Small intestine (tissue), 7 donors: Measurements from ENCODE around the gene PEDS1. TPM values are rescaled to one million over a fixed set of nuclear protein-coding genes. Genes with fewer than 3 reads are reported as not detected.
A peak's percentile ranks its signal among the peaks of the same experiment; 100 is the strongest.

Experiments used
- DNase-seq, 2 donors: peaks; one replicate each; pipeline versions ENCODE4 v3.0.0 to v3.0.0-alpha.2; 2013
- FAIRE-seq: peaks from 2 replicates; lab custom pipeline; 2012; peaks lifted over from hg19 to GRCh38; lab: Jason Lieb, UNC
- H3K27ac ChIP-seq, 3 donors: one replicate each; pipeline ENCODE4 v1.5.1; 2013; ENCODE audit warnings: low read length in 2 of 3, mild to moderate bottlenecking in 2 of 3, control low read depth in 1 of 3, inconsistent platforms in 1 of 3, low read depth in 1 of 3, moderate library complexity in 1 of 3
- H3K27me3 ChIP-seq, 3 donors: one replicate each; pipeline ENCODE4 v1.6.1; 2013; ENCODE audit warnings: low read length in 3 of 3, inconsistent platforms in 1 of 3; ENCODE audit not compliant: control insufficient read depth in 3 of 3, insufficient read depth in 3 of 3
- H3K36me3 ChIP-seq, 3 donors: one replicate each; pipeline ENCODE4 v1.6.1; 2013; ENCODE audit warnings: low read length in 3 of 3, inconsistent platforms in 1 of 3, low read depth in 1 of 3, mild to moderate bottlenecking in 1 of 3, moderate library complexity in 1 of 3; ENCODE audit not compliant: control insufficient read depth in 3 of 3, insufficient read depth in 2 of 3
- H3K4me1 ChIP-seq, 3 donors: one replicate each; pipeline ENCODE4 v1.6.1; 2013; ENCODE audit warnings: low read length in 2 of 3, inconsistent platforms in 1 of 3, low read depth in 1 of 3, mild to moderate bottlenecking in 1 of 3, moderate library complexity in 1 of 3; ENCODE audit not compliant: control insufficient read depth in 3 of 3, insufficient read depth in 2 of 3
- H3K4me3 ChIP-seq, 3 donors: one replicate each; pipeline ENCODE4 v1.5.1; 2013; ENCODE audit warnings: low read length in 3 of 3, control low read depth in 1 of 3, inconsistent platforms in 1 of 3, low read depth in 1 of 3, mild to moderate bottlenecking in 1 of 3, moderate library complexity in 1 of 3
- H3K9me3 ChIP-seq, 2 donors: one replicate each; pipeline ENCODE4 v1.6.1; 2013; ENCODE audit warnings: low read depth in 1 of 2, low read length in 1 of 2; ENCODE audit not compliant: control insufficient read depth in 2 of 2, insufficient read depth in 1 of 2
- WGBS, 3 donors: extraction: QIAGEN DNeasy Blood & Tissue Kit; methylation state at CpG; one replicate each; pipeline ENCODE4 v1.1.7; 2013; 5-methylcytosine and 5-hydroxymethylcytosine counted together
- polyA plus RNA-seq, 4 donors: library from polyadenylated mRNA; stranded (reverse) in 3 of 4; unstranded in 1 of 4; fragments of 200-250 nt in 3 of 4; fragments of 120-200 nt in 1 of 4; gene quantifications; one replicate each; pipeline versions ENCODE4 v1.2.1 to v1.2.3, GENCODE V29; 2013
- donor health status: healthy with polysubstance abuse.
- donor health status: control.
- donor health status: control.
- donor health status: Bipolar disorder and iron deficiency.
- donor health status: healthy.

The PEDS1 gene
- polyA plus RNA-seq, 4 donors: 16.8 to 33.5 (median 19.4) TPM

- H3K4me1 ChIP-seq: peaks cover 0 to 8% (median 6%) of the 10 kb centered on the region in 3 donors
- no peak overlapping the region for H3K4me3 ChIP-seq
- no peaks in the 10 kb centered on the region for H3K27me3 ChIP-seq
- WGBS, 3 donors: 87 to 92% (median 90%) methylated on average over 6 of the region's 6 CpGs
- DNase-seq (no peak), FAIRE-seq (no peak)
- H3K27ac ChIP-seq: peak overlapping the region in 1 of 3 donors; percentile 71
- peaks cover 4 to 84% (median 4%) of the 10 kb centered on the region in 3 donors for H3K36me3 ChIP-seq
- no peaks in the 10 kb centered on the region for H3K9me3 ChIP-seq
Measured at GRCh38 chr20:50146214-50146613, 7.3 kb downstream of the PEDS1 start.

GRCh38 chr20:50145566-50145965 lies 8.0 kb downstream of the PEDS1 start:
- H3K4me1 ChIP-seq: peaks cover 0 to 5% (median 2%) of the 10 kb centered on the region in 3 donors
- DNase-seq: no peak
- H3K27me3 ChIP-seq: no peaks in the 10 kb centered on the region
- H3K9me3 ChIP-seq: no peaks in the 10 kb centered on the region
- 89 to 98% (median 92%) methylated on average over 6 of the region's 6 CpGs for WGBS, 3 donors
- H3K4me3 ChIP-seq: no peak overlapping the region
- no peak overlapping the region for H3K27ac ChIP-seq
- FAIRE-seq: no peak
- H3K36me3 ChIP-seq: peaks cover 4 to 84% (median 4%) of the 10 kb centered on the region in 3 donors

GRCh38 chr20:50144362-50144761 lies 9.2 kb downstream of the PEDS1 start:
- peaks cover 4 to 84% (median 4%) of the 10 kb centered on the region in 3 donors for H3K36me3 ChIP-seq
- H3K27me3 ChIP-seq: no peaks in the 10 kb centered on the region
- no peak overlapping the region for H3K4me3 ChIP-seq
- WGBS, 3 donors: 69 to 81% (median 81%) methylated on average over 4 of the region's 4 CpGs
- H3K9me3 ChIP-seq: no peaks in the 10 kb centered on the region
- FAIRE-seq: no peak
- H3K4me1 ChIP-seq: peaks cover 0 to 5% (median 2%) of the 10 kb centered on the region in 3 donors
- DNase-seq: no peak
- peak overlapping the region in 1 of 3 donors; percentile 40 for H3K27ac ChIP-seq

GRCh38 chr20:50142812-50143211 lies 10.7 kb downstream of the PEDS1 start:
- DNase-seq: peak in 1 of 2 donors; percentile 26
- no peak overlapping the region for H3K4me3 ChIP-seq
- no peak for FAIRE-seq
- 42 to 72% (median 64%) methylated on average over 6 of the region's 6 CpGs for WGBS, 3 donors
- H3K27ac ChIP-seq: no peak overlapping the region
- H3K36me3 ChIP-seq: peaks cover 4 to 82% (median 4%) of the 10 kb centered on the region in 3 donors
- H3K9me3 ChIP-seq: no peaks in the 10 kb centered on the region
- H3K4me1 ChIP-seq: peaks cover 2 to 8% (median 5%) of the 10 kb centered on the region in 3 donors
- no peaks in the 10 kb centered on the region for H3K27me3 ChIP-seq

GRCh38 chr20:50141811-50142561 lies 11.5 kb downstream of the PEDS1 start:
- H3K4me1 ChIP-seq: peaks cover 1 to 5% (median 3%) of the 10 kb centered on the region in 3 donors
- H3K9me3 ChIP-seq: no peaks in the 10 kb centered on the region
- FAIRE-seq (no peak), DNase-seq (no peak)
- no peak overlapping the region for H3K4me3 ChIP-seq
- WGBS, 3 donors: 87 to 94% (median 93%) methylated on average over 10 to 12 of the region's 12 CpGs
- H3K36me3 ChIP-seq: peaks cover 4 to 78% (median 4%) of the 10 kb centered on the region in 3 donors
- H3K27me3 ChIP-seq: no peaks in the 10 kb centered on the region
- no peak overlapping the region for H3K27ac ChIP-seq

- no peak for DNase-seq
- Histone ChIP-seq H3K27ac (no peak overlapping the region), H3K4me1 (peaks cover 0 to 5% (median 4%) of the 10 kb centered on the region in 3 donors), H3K9me3 (no peaks in the 10 kb centered on the region), H3K4me3 (no peak overlapping the region), H3K36me3 (peaks cover 2 to 78% (median 4%) of the 10 kb centered on the region in 3 donors), H3K27me3 (no peaks in the 10 kb centered on the region)
- no peak for FAIRE-seq
- WGBS, 3 donors: 65 to 85% (median 68%) methylated on average over 6 of the region's 6 CpGs
Measured at GRCh38 chr20:50141018-50141675, 12.4 kb downstream of the PEDS1 start.

GRCh38 chr20:50140339-50140859 lies 13.1 kb downstream of the PEDS1 start:
- FAIRE-seq: no peak
- no peak for DNase-seq
- no peaks in the 10 kb centered on the region for H3K27me3 ChIP-seq
- H3K36me3 ChIP-seq: peaks cover 2 to 76% (median 4%) of the 10 kb centered on the region in 3 donors
- H3K4me3 ChIP-seq: no peak overlapping the region
- H3K4me1 ChIP-seq: peaks cover 0 to 5% (median 4%) of the 10 kb centered on the region in 3 donors
- no peak overlapping the region for H3K27ac ChIP-seq
- 81 to 88% (median 84%) methylated on average over 11 of the region's 11 CpGs for WGBS, 3 donors
- H3K9me3 ChIP-seq: no peaks in the 10 kb centered on the region
